ENCODE results near the gene HOXC9. TPM values are rescaled to one million over a fixed set of nuclear protein-coding genes. Genes with fewer than 3 reads are reported as not detected.

HOXC9 gene
- total and polyA plus RNA-seq, 9 of the 15 experiments (the other 6 are each of a cell fraction or from before 2014, with no cell fraction given): 1.1 to 10.5 (median 9.3) TPM

- no peaks in the 10 kb centered on the region for H3K27me3 ChIP-seq (ENCODE audit: control insufficient read depth in 2 of 2, insufficient read depth in 2 of 2, low read length in 2 of 2)
- 80% methylated on average over 24 of the region's 31 CpGs for WGBS (ENCODE audit: insufficient coverage, low coverage, missing lambda C conversion rate)
- H3K27ac ChIP-seq (ENCODE audit: extremely low read depth, low read depth, low read length): no peak overlapping the region
- H3K79me2 ChIP-seq (ENCODE audit: control insufficient read depth, insufficient read depth, low read length): peaks cover 13% of the 10 kb centered on the region
- TF ChIP-seq POLR2G (IDR thresholded peaks at IDR 0.05; ENCODE audit: low read depth, low read length): peak; percentile 27; the same call in 1 of the 2 replicates
- TF ChIP-seq EHMT2 (IDR thresholded peaks at IDR 0.05): no peak
- peaks cover 21 to 52% of the 10 kb centered on the region in 2 experiments for H3K4me1 ChIP-seq (replicated peaks in 1 of 2; ENCODE audit: control insufficient read depth in 2 of 2, insufficient read depth in 2 of 2, low read length in 2 of 2)
- no peaks in the 10 kb centered on the region for H3K36me3 ChIP-seq (ENCODE audit: control insufficient read depth, insufficient read depth, low read length)
- no peaks in the 10 kb centered on the region for H3K9me1 ChIP-seq (ENCODE audit: control insufficient read depth, insufficient read depth, low read length)
- H3K4me3 ChIP-seq: no peak overlapping the region
- BruUV-seq (replicated peaks): no TSS peak
- ATAC-seq (no peak), DNase-seq (ENCODE audit: extremely low read depth in 1 of 4, low spot score in 3 of 4) (no peak), FAIRE-seq (no peak)
- no peak overlapping the region for H2AFZ ChIP-seq (ENCODE audit: low read depth, low read length)
- no peaks in the 10 kb centered on the region for H3K9me3 ChIP-seq (replicated peaks; ENCODE audit: control insufficient read depth, insufficient read depth, low read depth, low read length)
- in situ Hi-C loops (cut with MboI) (no loop called here), intact Hi-C loops (cut with micrococcal nuclease) (loop anchor here (2.0 kb wide), 1 partner anchor 20 kb away; the partner anchor contains the start of gene HOXC10)
- H3K4me2 ChIP-seq (ENCODE audit: insufficient read depth, low read length): no peak overlapping the region
- no peaks in the 10 kb centered on the region; the same call in 1 of the 2 replicates for H4K20me1 ChIP-seq (replicated peaks; ENCODE audit: control insufficient read depth, insufficient read depth, low read length)
- H3K9ac ChIP-seq (ENCODE audit: insufficient read depth in 1 of 2, low read depth in 2 of 2, low read length in 2 of 2): no peak overlapping the region
- ChIA-PET POLR2A (interaction anchor here (0.8 to 1.9 kb wide), 4 partner anchors 18 to 422 kb away, joined by 3 to 8 read pairs (median 4); no protein-coding TSS in a partner anchor), CTCF (ENCODE audit: low intra/inter-chr PET ratio) (interaction anchor here (0.6 to 3.0 kb wide), 14 partner anchors 13 to 212 kb away, joined by 3 to 42 read pairs (median 8); partner anchors contain the start of genes HOXC10 and HOXC5)
Observed at GRCh38 chr12:54004841-54005530, 5.0 kb downstream of the HOXC9 start.

GRCh38 chr12:54005531-54005852 is 5.5 kb downstream of the HOXC9 start:
- ChIA-PET CTCF (ENCODE audit: low intra/inter-chr PET ratio) (interaction anchor here (0.6 to 3.0 kb wide), 14 partner anchors 12 to 211 kb away, joined by 3 to 42 read pairs (median 7); partner anchors contain the start of genes HOXC10 and HOXC5), POLR2A (interaction anchor here (0.7 to 1.9 kb wide), 5 partner anchors 18 to 421 kb away, joined by 3 to 8 read pairs (median 4); no protein-coding TSS in a partner anchor)
- FAIRE-seq: no peak
- peaks cover 24 to 47% of the 10 kb centered on the region in 2 experiments for H3K4me1 ChIP-seq (replicated peaks in 1 of 2; ENCODE audit: control insufficient read depth in 2 of 2, insufficient read depth in 2 of 2, low read length in 2 of 2)
- no peaks in the 10 kb centered on the region for H3K36me3 ChIP-seq (ENCODE audit: control insufficient read depth, insufficient read depth, low read length)
- H3K27ac ChIP-seq (ENCODE audit: extremely low read depth, low read depth, low read length): no peak overlapping the region
- peak; percentile 11 to 14; a peak in 1 of 4 replicates for TF ChIP-seq NRF1 (conservative IDR thresholded peaks at IDR 0.05 in 1 of 2, IDR thresholded peaks at IDR 0.05 in 1 of 2)
- TF ChIP-seq FOXO4 (CRISPR knock-in tag; IDR thresholded peaks at IDR 0.05): no peak
- no peak for TF ChIP-seq GTF2E2 (tag; IDR thresholded peaks at IDR 0.05)
- TF ChIP-seq MBD1 (CRISPR knock-in tag; IDR thresholded peaks at IDR 0.05): peak; percentile 55; the same call in 1 of the 2 replicates
- intact Hi-C loops (cut with micrococcal nuclease): loop anchor here (2.0 kb wide), 1 partner anchor 21 kb away; the partner anchor contains the start of gene HOXC10
- H3K9me3 ChIP-seq (replicated peaks; ENCODE audit: control insufficient read depth, insufficient read depth, low read depth, low read length): no peaks in the 10 kb centered on the region
- H2AFZ ChIP-seq (ENCODE audit: low read depth, low read length): no peak overlapping the region
- H3K79me2 ChIP-seq (ENCODE audit: control insufficient read depth, insufficient read depth, low read length): peaks cover 8% of the 10 kb centered on the region
- H3K27me3 ChIP-seq (ENCODE audit: control insufficient read depth in 2 of 2, insufficient read depth in 2 of 2, low read length in 2 of 2): no peaks in the 10 kb centered on the region
- ATAC-seq: no peak
- H3K9ac ChIP-seq (ENCODE audit: insufficient read depth in 1 of 2, low read depth in 2 of 2, low read length in 2 of 2): no peak overlapping the region
- no peak overlapping the region for H3K4me3 ChIP-seq
- H3K4me2 ChIP-seq (ENCODE audit: insufficient read depth, low read length): no peak overlapping the region
- WGBS (ENCODE audit: insufficient coverage, low coverage, missing lambda C conversion rate): 56% methylated on average over 26 of the region's 26 CpGs
- no TSS peak for BruUV-seq (replicated peaks)
- in situ Hi-C loops (cut with MboI): no loop called here
- H3K9me1 ChIP-seq (ENCODE audit: control insufficient read depth, insufficient read depth, low read length): no peaks in the 10 kb centered on the region
- no peaks in the 10 kb centered on the region; the same call in 1 of the 2 replicates for H4K20me1 ChIP-seq (replicated peaks; ENCODE audit: control insufficient read depth, insufficient read depth, low read length)
- no peak for DNase-seq (ENCODE audit: extremely low read depth in 1 of 4, low spot score in 3 of 4)
